Measurements from ENCODE around the gene ATAD1. TPM values are rescaled to one million over a fixed set of nuclear protein-coding genes. Genes with fewer than 3 reads are reported as not detected.
A peak's percentile ranks its signal among the peaks of the same experiment; 100 is the strongest.
"Not testable (repeated sequence)": the region's sequence is repeated elsewhere in the genome, so short reads cannot be mapped to it uniquely, and the experiment has no call there.

Gene ATAD1
- 85.3 TPM for total RNA-seq

- DNase-seq: peak; percentile 88
Observed at GRCh38 chr10:87817609-87818504, at the start of gene ATAD1. ATAD1 (minus strand) TSS chr10:87818226; CDS start chr10:87814599, 3,627 bp downstream.

GRCh38 chr10:87867453-87867852 lies 49.4 kb upstream of the ATAD1 start:
- no peak for DNase-seq

- no peak for DNase-seq
Observed at GRCh38 chr10:87866412-87866974, 48.5 kb upstream of the ATAD1 start.

- DNase-seq: no peak
Observed at GRCh38 chr10:87865241-87865881, 47.3 kb upstream of the ATAD1 start.

- no peak for DNase-seq
Observed at GRCh38 chr10:87864496-87865059, 46.6 kb upstream of the ATAD1 start.

- DNase-seq: not testable (repeated sequence)
Observed at GRCh38 chr10:87863951-87864495, 46.0 kb upstream of the ATAD1 start.

- DNase-seq: peak; percentile 82
Observed at GRCh38 chr10:87863053-87863943, 45.3 kb upstream of the ATAD1 start, which contains the start of the genes KLLN and PTEN. KLLN (minus strand) TSS chr10:87863533; CDS start chr10:87862487, 1,046 bp downstream. PTEN (plus strand) TSS chr10:87863625; CDS start chr10:87864470, 845 bp downstream.

GRCh38 chr10:87862679-87863052 lies 44.6 kb upstream of the ATAD1 start:
- DNase-seq: no peak

GRCh38 chr10:87861953-87862678 lies 44.1 kb upstream of the ATAD1 start:
- DNase-seq: peak; percentile 89

- no peak for DNase-seq
Observed at GRCh38 chr10:87861566-87861952, 43.5 kb upstream of the ATAD1 start.

GRCh38 chr10:87860816-87861403 lies 42.9 kb upstream of the ATAD1 start:
- DNase-seq: no peak

- DNase-seq: no peak
Observed at GRCh38 chr10:87860156-87860795, 42.2 kb upstream of the ATAD1 start.

- not testable (repeated sequence) for DNase-seq
Observed at GRCh38 chr10:87855665-87856064, 37.6 kb upstream of the ATAD1 start.

- not testable (repeated sequence) for DNase-seq
Observed at GRCh38 chr10:87855247-87855646, 37.2 kb upstream of the ATAD1 start.

GRCh38 chr10:87852089-87852488 lies 34.1 kb upstream of the ATAD1 start:
- DNase-seq: no peak

- no peak for DNase-seq
Observed at GRCh38 chr10:87850742-87851205, 32.7 kb upstream of the ATAD1 start.

- no peak for DNase-seq
Observed at GRCh38 chr10:87849001-87849400, 31.0 kb upstream of the ATAD1 start.

- DNase-seq: no peak
Observed at GRCh38 chr10:87847550-87847949, 29.5 kb upstream of the ATAD1 start.

- DNase-seq: not testable (repeated sequence)
Observed at GRCh38 chr10:87846711-87847110, 28.7 kb upstream of the ATAD1 start.

GRCh38 chr10:87846023-87846422 lies 28.0 kb upstream of the ATAD1 start:
- no peak for DNase-seq
